ENCODE data around the gene ARPC2. TPM values are rescaled to one million over a fixed set of nuclear protein-coding genes. Genes with fewer than 3 reads are reported as not detected.

The ARPC2 gene
- total RNA-seq, 4 donors from 2014 or later = 210 to 284 (median 246) TPM

- Histone ChIP-seq H3K27ac (no peak overlapping the region), H3K36me3 (no peaks in the 10 kb centered on the region), H3K4me1 (no peaks in the 10 kb centered on the region), H3K9me3 (no peaks in the 10 kb centered on the region), H3K4me3 (no peak overlapping the region), H3K27me3 (no peaks in the 10 kb centered on the region)
- TF ChIP-seq CTCF (IDR thresholded peaks at IDR 0.05) (no peak), POLR2A (IDR thresholded peaks at IDR 0.05) (no peak)
- no peak for DNase-seq
Observed at GRCh38 chr2:218194880-218195279, 22.1 kb upstream of the ARPC2 start.

GRCh38 chr2:218196974-218197373 lies 20.0 kb upstream of the ARPC2 start:
- TF ChIP-seq CTCF (IDR thresholded peaks at IDR 0.05) (no peak), POLR2A (IDR thresholded peaks at IDR 0.05) (no peak)
- Histone ChIP-seq H3K4me3 (no peak overlapping the region), H3K27ac (no peak overlapping the region), H3K36me3 (no peaks in the 10 kb centered on the region), H3K9me3 (no peaks in the 10 kb centered on the region), H3K4me1 (no peaks in the 10 kb centered on the region), H3K27me3 (no peaks in the 10 kb centered on the region)
- DNase-seq = no peak

- Histone ChIP-seq H3K4me1 (no peaks in the 10 kb centered on the region), H3K27ac (no peak overlapping the region), H3K4me3 (no peak overlapping the region), H3K9me3 (no peaks in the 10 kb centered on the region), H3K36me3 (no peaks in the 10 kb centered on the region), H3K27me3 (no peaks in the 10 kb centered on the region)
- no peak for DNase-seq
- no peak for TF ChIP-seq POLR2A (IDR thresholded peaks at IDR 0.05)
- TF ChIP-seq CTCF (IDR thresholded peaks at IDR 0.05) = no peak
Observed at GRCh38 chr2:218202266-218202665, 14.7 kb upstream of the ARPC2 start.

GRCh38 chr2:218209078-218209477 lies 7.9 kb upstream of the ARPC2 start:
- no peaks in the 10 kb centered on the region for H3K9me3 ChIP-seq
- H3K4me1 ChIP-seq = no peaks in the 10 kb centered on the region
- no peaks in the 10 kb centered on the region for H3K27me3 ChIP-seq
- TF ChIP-seq POLR2A (IDR thresholded peaks at IDR 0.05) = no peak
- no peak for TF ChIP-seq CTCF (IDR thresholded peaks at IDR 0.05)
- no peaks in the 10 kb centered on the region for H3K36me3 ChIP-seq
- DNase-seq = no peak
- H3K4me3 ChIP-seq = no peak overlapping the region
- H3K27ac ChIP-seq = no peak overlapping the region

GRCh38 chr2:218214116-218214515 lies 2.9 kb upstream of the ARPC2 start:
- Histone ChIP-seq H3K36me3 (no peaks in the 10 kb centered on the region), H3K27me3 (no peaks in the 10 kb centered on the region), H3K27ac (no peak overlapping the region), H3K9me3 (no peaks in the 10 kb centered on the region), H3K4me1 (peaks cover 0 to 15% (median 2%) of the 10 kb centered on the region in 4 donors), H3K4me3 (no peak overlapping the region)
- DNase-seq = no peak
- no peak for TF ChIP-seq CTCF (IDR thresholded peaks at IDR 0.05)
- no peak for TF ChIP-seq POLR2A (IDR thresholded peaks at IDR 0.05)

GRCh38 chr2:218216336-218216673 lies 684 bp upstream of the ARPC2 start:
- H3K36me3 ChIP-seq = peaks cover 0 to 6% (median 0%) of the 10 kb centered on the region in 3 donors
- H3K4me1 ChIP-seq = peaks cover 0 to 37% (median 19%) of the 10 kb centered on the region in 4 donors
- no peaks in the 10 kb centered on the region for H3K27me3 ChIP-seq
- DNase-seq = no peak
- H3K27ac ChIP-seq = peak overlapping the region; percentile 96 to 100 (median 96)
- TF ChIP-seq POLR2A (IDR thresholded peaks at IDR 0.05) = no peak
- TF ChIP-seq CTCF (IDR thresholded peaks at IDR 0.05) = no peak
- H3K4me3 ChIP-seq = peak overlapping the region; percentile 72 to 94 (median 92)
- H3K9me3 ChIP-seq = no peaks in the 10 kb centered on the region
